NCI-H2107 treated with DMSO at 0.1 percent for 48 hours (cell line): ENCODE measurements around the gene DTNBP1.

Experiments used
- DNase-seq: peaks from one replicate; lab custom pipeline; 2025; ENCODE audit not compliant: unreplicated experiment; lab: John Stamatoyannopoulos, UW

DTNBP1 gene

DNA sequence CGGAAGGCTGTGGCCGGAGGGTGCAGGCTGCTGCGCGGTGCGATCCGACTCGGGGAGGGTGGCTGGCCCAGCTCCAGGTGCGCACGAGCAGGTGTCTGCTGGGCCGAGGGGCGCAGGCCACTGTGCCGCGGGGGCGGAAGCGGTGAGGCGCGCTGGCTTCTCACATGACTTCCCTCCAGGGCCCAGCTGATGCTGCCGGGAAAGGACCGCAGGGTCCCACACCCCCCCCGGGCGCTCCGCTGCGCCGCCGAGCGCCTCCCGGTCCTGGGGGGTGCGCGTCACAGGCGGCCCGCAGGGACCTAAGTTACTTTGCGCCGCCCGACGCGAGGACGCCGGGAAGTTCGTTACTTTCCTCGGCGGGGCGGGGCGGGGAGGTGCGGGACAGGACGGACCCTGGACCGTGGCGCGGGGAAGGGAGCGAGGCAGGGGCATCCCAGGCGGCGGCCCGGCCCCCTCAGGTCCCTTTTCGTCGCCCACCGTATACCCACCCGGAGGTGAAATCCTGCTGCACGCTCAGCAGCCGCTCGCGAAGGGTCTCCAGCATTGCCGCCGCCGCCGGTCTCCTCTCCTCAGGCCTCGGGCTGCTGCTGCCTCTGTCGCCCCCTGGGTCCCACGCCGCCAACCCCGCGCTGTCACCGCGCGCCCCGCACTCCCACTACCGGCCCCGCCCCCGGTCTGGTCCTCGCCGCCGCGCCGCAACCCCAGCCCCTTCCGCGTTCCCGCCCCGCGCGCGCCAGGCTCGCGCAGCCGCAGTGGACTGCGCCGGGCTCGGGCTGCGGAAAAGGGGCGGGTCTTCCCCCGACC, at the start of gene DTNBP1:
TSS of gene DTNBP1 (minus strand) at position 703 of the 804 bp plus-strand sequence. CDS start at position 544, 159 bp downstream.
- peak; percentile 9 for DNase-seq

- no peak for DNase-seq
Measured at GRCh38 chr6:15709651-15710269, 46.9 kb upstream of the DTNBP1 start.

DNA sequence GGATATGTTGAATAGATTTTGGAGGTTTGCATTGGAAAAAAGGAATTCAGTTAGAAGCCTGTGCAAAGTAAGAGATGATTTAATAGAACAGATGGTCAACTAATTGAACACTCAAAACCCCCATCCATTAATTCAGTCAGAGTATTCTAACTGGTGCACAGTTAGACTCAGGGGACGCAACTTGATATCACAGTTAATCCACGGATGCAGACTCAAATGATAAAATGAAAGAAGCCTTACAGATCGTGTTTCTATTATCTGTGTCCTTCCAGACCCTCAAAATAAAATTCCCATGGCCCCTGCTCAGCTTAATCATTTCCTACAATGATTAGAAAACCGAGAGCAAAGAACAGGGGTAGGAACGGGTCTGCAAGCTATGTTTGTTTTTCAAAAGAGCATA, 45.4 kb upstream of the DTNBP1 start:
- DNase-seq: peak; percentile 1

GRCh38 chr6:15705981-15706380, 43.2 kb upstream of the DTNBP1 start:
- no peak for DNase-seq

DNA sequence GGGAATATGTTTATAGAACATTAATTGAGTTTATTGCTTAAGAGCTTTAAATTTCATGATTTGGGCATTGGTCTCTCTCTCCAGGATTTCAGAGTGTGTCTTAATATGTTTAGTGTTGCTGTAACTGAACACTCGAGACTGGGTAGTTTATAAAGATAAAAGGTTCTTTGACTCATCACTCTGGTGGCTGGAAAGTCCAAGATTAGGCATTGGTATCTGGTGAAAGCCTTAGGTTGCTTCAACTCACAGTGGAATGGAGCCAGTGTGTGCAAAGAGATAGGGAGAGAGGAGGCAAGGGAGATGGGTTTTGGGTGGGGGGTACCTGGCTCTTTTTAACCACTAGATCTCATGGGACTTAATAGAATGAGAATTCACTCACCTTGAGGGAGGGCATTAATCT, 35.6 kb upstream of the DTNBP1 start:
- no peak for DNase-seq

- DNase-seq: no peak
Measured at GRCh38 chr6:15697895-15698294, 35.1 kb upstream of the DTNBP1 start.

- peak; percentile 42 for DNase-seq
Measured at GRCh38 chr6:15691250-15691869, 28.5 kb upstream of the DTNBP1 start.

- no peak for DNase-seq
Measured at GRCh38 chr6:15690510-15690909, 27.7 kb upstream of the DTNBP1 start.

GRCh38 chr6:15689586-15690482, 27.0 kb upstream of the DTNBP1 start:
- DNase-seq: no peak

DNA sequence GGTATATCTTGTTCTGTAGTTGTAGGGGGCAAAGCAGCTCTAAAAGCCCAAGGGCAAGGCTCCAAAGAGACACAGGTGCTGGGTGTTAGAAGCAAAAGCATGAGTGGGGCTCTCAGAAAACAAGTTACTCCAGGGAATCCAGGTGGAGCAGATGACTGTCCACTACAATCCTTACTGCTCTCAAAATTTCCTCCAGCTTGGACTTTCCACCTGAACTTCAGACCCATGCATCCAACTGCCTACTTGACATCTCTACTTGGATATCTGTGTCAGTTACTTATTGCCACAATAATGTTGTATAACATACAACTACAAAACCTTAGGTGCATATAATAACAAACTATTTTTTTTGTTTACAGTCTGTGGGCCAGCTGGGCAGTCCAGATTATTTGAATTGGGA, 22.8 kb upstream of the DTNBP1 start:
- DNase-seq: no peak

DNA sequence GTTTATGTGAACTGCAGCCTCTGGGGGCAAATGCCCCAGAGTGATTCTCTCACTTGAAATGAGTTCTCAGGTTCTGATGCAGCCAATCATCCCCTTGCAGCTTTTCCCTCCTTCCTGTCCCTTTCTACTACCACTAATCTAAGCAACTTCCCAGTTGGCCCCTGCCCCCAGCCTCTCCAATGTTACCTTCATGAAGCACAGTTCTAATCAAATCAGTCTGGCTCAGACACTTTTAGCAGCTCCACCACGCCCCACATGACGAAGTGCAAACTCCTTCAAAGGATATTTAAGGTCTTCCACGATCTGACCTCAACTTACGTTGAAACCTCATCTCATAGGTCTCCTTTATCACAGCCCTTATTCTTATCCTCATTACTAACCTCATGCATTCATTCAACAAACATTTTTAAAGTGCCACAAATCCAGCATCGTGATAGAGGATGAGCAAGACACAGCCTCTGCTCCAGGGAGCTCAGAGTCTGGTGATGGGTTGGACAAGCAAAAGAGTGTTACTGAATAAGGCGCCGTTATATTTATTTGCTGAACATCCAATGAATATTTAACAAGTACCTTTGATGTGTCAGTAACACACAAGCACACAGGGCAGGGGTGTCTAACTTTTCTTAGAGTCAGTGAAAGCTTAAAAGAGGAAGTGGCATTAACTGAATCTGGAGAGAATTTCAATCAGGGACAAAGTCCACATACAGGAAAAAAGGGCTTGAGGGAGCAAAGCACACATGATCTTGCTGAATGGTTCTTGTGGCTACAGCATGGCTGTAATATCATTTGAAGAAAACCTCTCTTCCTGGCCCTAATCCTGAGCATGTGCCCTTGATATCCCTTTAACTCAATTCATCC, 20.4 kb upstream of the DTNBP1 start:
- DNase-seq: no peak

GRCh38 chr6:15681946-15682345, 19.1 kb upstream of the DTNBP1 start:
- DNase-seq: no peak

DNA sequence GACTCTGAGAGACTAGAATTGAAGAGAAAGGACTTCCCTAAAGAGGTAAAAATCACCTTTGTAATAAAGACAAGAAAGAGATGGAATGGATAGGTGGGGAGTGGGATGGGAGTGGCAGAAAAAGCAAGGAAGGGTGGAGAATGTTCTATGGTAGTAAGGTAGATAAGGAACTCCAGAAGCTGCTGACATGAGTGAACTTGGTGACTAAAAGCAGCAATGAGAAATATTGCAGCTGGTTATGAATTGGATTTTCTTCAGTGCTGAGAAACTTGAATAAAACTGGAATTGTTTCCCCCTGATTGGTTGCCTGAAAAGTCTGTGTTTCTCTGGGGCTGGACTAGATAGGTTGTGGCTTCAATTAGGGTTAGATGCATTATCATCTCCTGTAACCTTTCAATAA, 15.7 kb upstream of the DTNBP1 start:
- no peak for DNase-seq

DNA sequence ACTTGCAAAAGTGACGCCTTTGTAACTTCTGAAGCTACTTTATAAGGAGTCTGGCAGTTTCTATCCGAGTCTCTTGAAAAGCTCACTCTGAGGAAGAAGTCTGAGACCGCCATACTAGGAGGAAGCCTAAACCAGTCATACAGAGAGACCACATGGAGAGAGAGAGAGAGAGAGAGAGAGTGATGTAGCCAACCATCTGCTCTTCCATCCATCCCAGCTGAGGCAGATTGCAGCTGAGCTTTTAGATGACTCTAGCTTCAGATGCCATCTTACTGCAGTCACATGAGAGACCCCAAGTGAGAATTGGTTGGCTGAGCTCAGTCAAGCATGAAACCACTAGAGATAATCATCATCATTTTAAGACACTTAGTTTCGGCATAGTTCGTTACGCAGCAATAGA, 15.0 kb upstream of the DTNBP1 start:
- DNase-seq: no peak

DNA sequence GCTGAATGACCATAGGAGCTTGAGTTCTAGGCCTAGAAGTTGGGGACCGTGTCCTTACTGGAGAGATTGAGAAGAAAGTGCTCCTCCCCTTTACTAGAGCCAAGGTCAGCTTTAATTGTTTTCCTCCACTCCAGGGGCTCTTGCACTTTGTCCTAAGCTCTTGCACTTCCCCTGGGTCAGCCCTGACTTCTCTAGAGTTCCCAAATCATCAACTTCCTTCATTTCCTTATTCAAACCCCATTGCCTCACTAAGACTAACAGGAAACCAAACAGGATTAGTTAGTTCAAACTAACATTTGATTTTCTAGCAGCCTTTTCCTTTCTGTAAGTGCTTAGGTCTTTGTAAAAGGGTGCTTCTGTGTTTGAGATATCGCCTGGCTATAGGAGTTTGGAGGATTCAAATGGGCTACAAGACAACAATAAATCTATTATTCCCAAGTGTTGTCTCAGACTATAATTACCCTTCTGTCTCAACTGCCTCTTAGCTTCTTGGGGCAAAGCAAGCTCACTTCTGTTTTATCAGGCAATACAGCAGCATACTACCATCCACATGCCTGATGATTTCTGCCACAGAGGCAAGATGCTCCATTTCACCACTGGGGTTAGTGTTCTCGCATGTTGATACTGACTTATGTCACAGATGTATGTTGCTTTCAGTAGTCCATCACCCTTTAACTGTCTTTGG, 12.8 kb upstream of the DTNBP1 start:
- DNase-seq: no peak

DNA sequence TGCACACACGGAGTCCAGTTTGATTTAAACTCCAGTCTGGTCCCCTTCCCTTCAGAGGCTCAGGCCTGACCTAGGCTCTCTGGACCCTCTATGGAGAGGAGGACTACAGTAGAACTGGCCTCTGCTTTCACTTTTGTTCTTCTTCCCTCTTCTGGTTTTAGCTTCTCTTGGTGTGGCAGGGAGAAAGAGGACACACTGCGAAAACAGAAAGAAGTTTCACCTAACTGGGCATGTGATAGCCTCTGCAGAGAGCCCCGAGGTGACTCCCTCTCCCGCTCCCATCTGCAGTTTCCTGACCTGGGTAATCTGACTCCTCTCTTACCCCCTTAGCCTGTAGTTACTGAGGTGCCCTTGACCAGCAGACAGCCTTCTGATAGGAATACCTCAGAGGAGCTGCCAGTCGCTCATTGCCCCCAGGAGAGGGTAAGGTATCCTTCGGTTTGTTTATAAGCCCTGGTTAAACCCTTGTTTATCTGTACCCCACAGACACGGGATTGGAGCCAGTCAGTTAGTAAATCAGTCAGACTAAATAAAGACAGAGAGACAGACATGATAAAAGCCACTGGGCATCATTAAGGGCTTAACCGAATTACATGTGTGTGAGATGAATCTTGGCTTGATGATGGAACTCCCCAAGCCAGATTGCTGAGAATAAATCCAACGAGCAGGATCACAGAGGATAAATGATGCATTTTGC, 12.0 kb upstream of the DTNBP1 start:
- DNase-seq: no peak

GRCh38 chr6:15673666-15674065, 10.8 kb upstream of the DTNBP1 start:
- DNase-seq: no peak

DNA sequence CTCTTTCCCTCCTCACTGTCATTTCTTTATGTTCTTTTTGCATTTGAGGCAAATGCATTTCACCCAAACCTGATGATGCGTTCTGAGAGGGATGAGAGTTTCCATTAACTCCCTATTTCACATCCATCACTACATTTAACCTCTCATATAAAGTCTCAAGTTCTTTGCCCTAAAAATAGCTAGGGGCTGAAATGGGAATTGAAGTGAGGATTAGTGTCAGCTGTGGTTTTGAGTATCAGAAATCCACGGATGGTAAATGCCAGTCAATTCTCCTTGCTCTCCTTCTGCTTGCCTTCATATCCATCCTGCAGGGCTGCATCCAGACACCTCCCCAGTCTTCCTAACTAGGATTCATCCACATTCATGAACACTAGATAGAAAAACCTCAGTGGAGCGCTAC, 10.0 kb upstream of the DTNBP1 start:
- DNase-seq: no peak

DNA sequence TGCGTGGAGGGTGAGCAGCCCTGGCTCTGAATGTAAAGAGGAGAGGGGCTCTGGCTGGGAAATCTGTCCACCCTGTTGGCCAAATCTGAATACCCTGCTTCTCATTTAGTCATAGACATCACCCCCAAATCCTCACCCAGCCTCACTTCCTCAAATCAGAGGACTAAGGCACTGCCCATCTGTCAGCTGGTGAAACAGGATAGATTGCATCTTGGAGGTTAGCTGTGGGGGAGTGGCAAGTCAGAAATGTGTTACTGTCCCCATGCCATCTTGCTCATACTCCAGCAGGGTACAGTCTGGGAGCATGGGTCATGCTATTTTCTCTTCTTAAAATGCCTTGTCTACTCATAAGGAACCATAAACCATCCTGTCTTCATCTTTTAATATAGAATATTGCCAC, 9.5 kb upstream of the DTNBP1 start:
- no peak for DNase-seq
